H1 (cell line): ENCODE results near the gene XPO6. TPM values are rescaled to one million over a fixed set of nuclear protein-coding genes. Genes with fewer than 3 reads are reported as not detected.

Experiments used
- CTCF ChIA-PET: fragments of 300-600 bp; sonication (Branson Sonifier 250); formaldehyde crosslinking; loops from one replicate; lab custom pipeline; 2021; ENCODE audit not compliant: partially characterized antibody; lab: Charles Lee
- POLR2A ChIA-PET: fragments of 300-600 bp; sonication (Branson Sonifier 250); formaldehyde crosslinking; loops from one replicate; lab custom pipeline; 2021; ENCODE audit warnings: inconsistent platforms; ENCODE audit not compliant: partially characterized antibody; lab: Charles Lee
- DNase-seq, 2 experiments: peaks; one replicate each; pipeline versions ENCODE4 v3.0.0 to v3.0.0-alpha.2; 2010 to 2022; ENCODE audit warnings: low spot score in 2 of 2, low read depth in 1 of 2, mixed read lengths in 1 of 2
- FAIRE-seq: peaks from 2 replicates; lab custom pipeline; 2011; peaks lifted over from hg19 to GRCh38; lab: Jason Lieb, UNC
- H2AFZ ChIP-seq: 2 replicates; pipeline ENCODE4 v1.8.1; 2012; ENCODE audit warnings: low read length, inconsistent platforms
- H2AK5ac ChIP-seq: 2 replicates; pipeline ENCODE4 v1.6.1; 2013; ENCODE audit warnings: low read depth, low read length
- H2BK120ac ChIP-seq: replicated peaks from 2 replicates; pipeline ENCODE3; 2013; ENCODE audit warnings: low read depth, low read length, inconsistent platforms
- H2BK12ac ChIP-seq: 2 replicates; pipeline ENCODE4 v1.6.1; 2013; ENCODE audit warnings: low read depth, low read length
- H2BK15ac ChIP-seq: 2 replicates; pipeline ENCODE4 v1.6.1; 2013; ENCODE audit warnings: low read length
- H2BK20ac ChIP-seq: 2 replicates; pipeline ENCODE4 v1.6.1; 2013; ENCODE audit warnings: low read length
- H2BK5ac ChIP-seq: 2 replicates; pipeline ENCODE4 v1.6.1; 2013; ENCODE audit warnings: low read depth, low read length
- H3K14ac ChIP-seq: 2 replicates; pipeline ENCODE4 v1.6.1; 2013; ENCODE audit warnings: inconsistent platforms; ENCODE audit not compliant: insufficient read length
- H3K18ac ChIP-seq: 2 replicates; pipeline ENCODE4 v1.6.1; 2013; ENCODE audit warnings: low read length; ENCODE audit errors: extremely low read depth
- H3K23ac ChIP-seq: 2 replicates; pipeline ENCODE4 v1.6.1; 2013; ENCODE audit warnings: inconsistent platforms; ENCODE audit not compliant: insufficient read length
- H3K23me2 ChIP-seq: 2 replicates; pipeline ENCODE4 v1.6.1; 2013; ENCODE audit warnings: low read depth, low read length
- H3K27ac ChIP-seq: 2 replicates; pipeline ENCODE4 v1.6.1; 2011; ENCODE audit warnings: low read depth, low read length, inconsistent platforms
- H3K27me3 ChIP-seq, 4 experiments: replicated peaks in 1 of 4; 1 replicate in 1 of 4; 2 replicates in 3 of 4; pipeline versions ENCODE4 v1.6.1 to v1.8.1; 2011 to 2013; ENCODE audit warnings: low read length in 3 of 4, mild to moderate bottlenecking in 3 of 4, inconsistent platforms in 2 of 4, mixed read lengths in 2 of 4, moderate library complexity in 1 of 4; ENCODE audit not compliant: control insufficient read depth in 3 of 4, insufficient read depth in 3 of 4; ENCODE audit errors: extremely low read depth in 1 of 4
- H3K36me3 ChIP-seq, 4 experiments: 2 replicates each; pipeline versions ENCODE4 v1.6.1 to v1.8.1; 2011 to 2013; ENCODE audit warnings: mild to moderate bottlenecking in 4 of 4, low read length in 3 of 4, moderate library complexity in 2 of 4, control low read depth in 1 of 4, inconsistent platforms in 1 of 4; ENCODE audit not compliant: insufficient read depth in 4 of 4, control insufficient read depth in 2 of 4
- H3K4ac ChIP-seq: replicated peaks from 2 replicates; pipeline ENCODE3; 2013; ENCODE audit warnings: low read length, low read depth, mixed read lengths, inconsistent platforms; ENCODE audit not compliant: insufficient read length
- H3K4me1 ChIP-seq, 4 experiments: replicated peaks in 1 of 4; 1 replicate in 1 of 4; 2 replicates in 3 of 4; pipeline versions ENCODE4 v1.6.1 to v1.8.1; 2011 to 2013; ENCODE audit warnings: low read length in 3 of 4, inconsistent platforms in 2 of 4, mixed read lengths in 1 of 4; ENCODE audit not compliant: insufficient read depth in 4 of 4, control insufficient read depth in 3 of 4
- H3K4me2 ChIP-seq, 2 experiments: 2 replicates each; pipeline versions ENCODE4 v1.6.1 to v1.8.1; 2011 to 2013; ENCODE audit warnings: low read depth in 2 of 2, low read length in 2 of 2, control low read depth in 1 of 2, inconsistent platforms in 1 of 2, mild to moderate bottlenecking in 1 of 2; ENCODE audit not compliant: insufficient read depth in 1 of 2
- H3K4me3 ChIP-seq, 4 experiments: fragments of 200-600, 300-600 bp in 1 of 4; sonication (generic), shearing (Covaris generic), sonication (Bioruptor Twin) in 1 of 4; 2 replicates each; pipeline versions ENCODE4 v1.5.1 to v1.8.1; 2011 to 2016; ENCODE audit warnings: low read length in 4 of 4, low read depth in 3 of 4, control low read depth in 2 of 4, inconsistent platforms in 2 of 4, mild to moderate bottlenecking in 2 of 4, mixed read lengths in 1 of 4, moderate library complexity in 1 of 4; ENCODE audit not compliant: insufficient read depth in 2 of 4; ENCODE audit errors: extremely low read depth in 1 of 4
- H3K56ac ChIP-seq: replicated peaks from 2 replicates; pipeline ENCODE3; 2013; ENCODE audit warnings: low read depth, mild to moderate bottlenecking, mixed read lengths, low read length, inconsistent platforms; ENCODE audit not compliant: insufficient read length
- H3K79me1 ChIP-seq: 2 replicates; pipeline ENCODE4 v1.6.1; 2013; ENCODE audit warnings: low read depth, low read length, control low read depth
- H3K79me2 ChIP-seq, 2 experiments: 2 replicates each; pipeline versions ENCODE4 v1.6.1 to v1.8.1; 2012 to 2013; ENCODE audit warnings: low read length in 2 of 2, mild to moderate bottlenecking in 2 of 2, inconsistent platforms in 1 of 2; ENCODE audit not compliant: insufficient read depth in 2 of 2, control insufficient read depth in 1 of 2
- H3K9ac ChIP-seq, 4 experiments: replicated peaks in 1 of 4; 1 replicate in 1 of 4; 2 replicates in 3 of 4; pipeline versions ENCODE4 v1.6.1 to v1.8.1; 2011 to 2013; ENCODE audit warnings: low read depth in 3 of 4, low read length in 3 of 4, control low read depth in 2 of 4, mild to moderate bottlenecking in 2 of 4, moderate library complexity in 2 of 4, inconsistent platforms in 1 of 4; ENCODE audit errors: extremely low read depth in 1 of 4
- H3K9me3 ChIP-seq, 2 experiments: 2 replicates each; pipeline versions ENCODE4 v1.6.1 to v1.8.1; 2012 to 2013; ENCODE audit warnings: mild to moderate bottlenecking in 2 of 2, moderate library complexity in 2 of 2, control low read depth in 1 of 2, inconsistent platforms in 1 of 2, low read depth in 1 of 2, low read length in 1 of 2, mixed read lengths in 1 of 2; ENCODE audit not compliant: insufficient read depth in 2 of 2
- H4K20me1 ChIP-seq, 2 experiments: replicated peaks in 1 of 2; 2 replicates each; pipeline versions ENCODE3 to v1.8.1; 2011 to 2013; ENCODE audit warnings: inconsistent platforms in 2 of 2, low read length in 2 of 2, mild to moderate bottlenecking in 1 of 2; ENCODE audit not compliant: insufficient read depth in 2 of 2, control insufficient read depth in 1 of 2
- H4K5ac ChIP-seq: 2 replicates; pipeline ENCODE4 v1.6.1; 2013; ENCODE audit warnings: low read length, low read depth, mixed read lengths, inconsistent platforms; ENCODE audit not compliant: insufficient read length
- H4K8ac ChIP-seq: 2 replicates; pipeline ENCODE4 v1.8.0; 2013; ENCODE audit warnings: mild to moderate bottlenecking, moderate library complexity, low read length, inconsistent platforms; ENCODE audit not compliant: insufficient read depth; ENCODE audit errors: extremely low read depth
- H4K91ac ChIP-seq: replicated peaks from 2 replicates; pipeline ENCODE3; 2013; ENCODE audit warnings: low read length, mixed read lengths, inconsistent platforms; ENCODE audit not compliant: insufficient read length
- ATF2 ChIP-seq: IDR thresholded peaks from 2 replicates; pipeline ENCODE4 v1.6.1; 2012; ENCODE audit warnings: low read length, inconsistent platforms
- ATF3 ChIP-seq: IDR thresholded peaks from 2 replicates; pipeline ENCODE4 v1.6.1; 2011; ENCODE audit warnings: low read depth, mild to moderate bottlenecking, low read length; ENCODE audit not compliant: insufficient read depth
- BRCA1 ChIP-seq: IDR thresholded peaks from 2 replicates; pipeline ENCODE4 v1.6.1; 2012; ENCODE audit warnings: low read depth, low read length, improper control_type of control experiment
- CEBPB ChIP-seq: IDR thresholded peaks from 2 replicates; pipeline ENCODE4 v1.6.1; 2012; ENCODE audit warnings: low read depth, low read length
- EZH2 ChIP-seq: fragments of 200-600 bp; sonication (generic); IDR thresholded peaks from 2 replicates; pipeline ENCODE4 v1.7.1; 2012; ENCODE audit warnings: low read depth, mild to moderate bottlenecking, moderate library complexity, low read length, inconsistent platforms; ENCODE audit not compliant: severe bottlenecking
- FOSL1 ChIP-seq: IDR thresholded peaks from 2 replicates; pipeline ENCODE4 v1.6.1; 2011; ENCODE audit warnings: mild to moderate bottlenecking, low read depth, low read length, moderate library complexity; ENCODE audit not compliant: insufficient read depth
- GTF2F1 ChIP-seq: IDR thresholded peaks from 2 replicates; pipeline ENCODE4 v1.6.1; 2012; ENCODE audit warnings: low read depth, low read length, improper control_type of control experiment, borderline replicate concordance
- POU5F1 ChIP-seq: IDR thresholded peaks from 2 replicates; pipeline ENCODE4 v1.6.1; 2011; ENCODE audit warnings: low read depth, mild to moderate bottlenecking, low read length, moderate library complexity
- RFX5 ChIP-seq: IDR thresholded peaks from 2 replicates; pipeline ENCODE4 v1.6.1; 2011; ENCODE audit warnings: low read depth, low read length, improper control_type of control experiment, borderline replicate concordance
- SIRT6 ChIP-seq: IDR thresholded peaks from one replicate; pipeline ENCODE4 v1.7.1; 2012; ENCODE audit warnings: low read length, inconsistent platforms
- USF2 ChIP-seq: IDR thresholded peaks from 2 replicates; pipeline ENCODE4 v1.6.1; 2011; ENCODE audit warnings: low read length, improper control_type of control experiment
- WGBS, 2 experiments: shearing (Covaris generic) in 1 of 2; methylation state at CpG; one replicate each; pipeline versions ENCODE4 v1.1.6 to v1.1.7; 2013 to 2015; ENCODE audit warnings: low lambda C conversion rate in 2 of 2, mixed read lengths in 2 of 2, inconsistent platforms in 1 of 2, low coverage in 1 of 2, missing lambda C conversion rate in 1 of 2; ENCODE audit not compliant: insufficient replicate concordance in 2 of 2, insufficient coverage in 1 of 2, insufficient read length in 1 of 2; ENCODE audit errors: extremely low coverage in 1 of 2, missing lambda C conversion rate in 1 of 2; 5-methylcytosine and 5-hydroxymethylcytosine counted together
- polyA plus RNA-seq, 7 experiments: library from polyadenylated mRNA; depleted of rRNA in 3 of 7; stranded (reverse) in 5 of 7; unstranded in 2 of 7; fragments of >200 nt in 5 of 7; fragments of 200-250 nt in 2 of 7; gene quantifications; 1 replicate in 5 of 7; 2 replicates in 1 of 7; 4 replicates in 1 of 7; pipeline versions ENCODE4 v1.2.1 to v1.2.3, GENCODE V29; 2011 to 2013; ENCODE audit warnings: missing spikeins in 2 of 7, mixed read lengths in 2 of 7
- total RNA-seq: library from RNA; stranded (reverse); fragmentation: NEBNext Ultra II Directional; extraction: Animal tissue kit (Norgen Biotek cat#: 25700); gene quantifications from 2 replicates; pipeline ENCODE4 v1.2.1, GENCODE V29; 2021

XPO6 gene
- total and polyA plus RNA-seq, 2 of the 8 experiments (the other 6 are each of a cell fraction or from before 2014, with no cell fraction given), result 152 to 254 TPM

- H2BK12ac ChIP-seq, result no peak overlapping the region
- no peak overlapping the region for H4K8ac ChIP-seq
- no peak overlapping the region for H2BK120ac ChIP-seq
- no peak overlapping the region for H2BK20ac ChIP-seq
- no peaks in the 10 kb centered on the region for H3K79me2 ChIP-seq
- no peak overlapping the region for H3K27ac ChIP-seq
- peaks cover 0 to 21% (median 5%) of the 10 kb centered on the region in 4 experiments; a peak in 4 of 8 replicates for H3K36me3 ChIP-seq
- H3K4ac ChIP-seq, result no peak overlapping the region
- no peak overlapping the region for H4K91ac ChIP-seq
- H2BK5ac ChIP-seq, result no peak overlapping the region
- H3K14ac ChIP-seq, result no peak overlapping the region
- no peak overlapping the region for H3K9ac ChIP-seq
- H3K4me1 ChIP-seq, result peaks cover 0 to 3% (median 0%) of the 10 kb centered on the region in 4 experiments; a peak in 1 of 7 replicates
- no peaks in the 10 kb centered on the region for H3K27me3 ChIP-seq
- DNase-seq (no peak), FAIRE-seq (no peak)
- peaks cover 5% of the 10 kb centered on the region for H3K79me1 ChIP-seq
- no peak overlapping the region for H3K18ac ChIP-seq
- no peak overlapping the region for H3K23ac ChIP-seq
- H3K4me3 ChIP-seq, result no peak overlapping the region
- H3K56ac ChIP-seq, result no peak overlapping the region
- no peak overlapping the region for H2BK15ac ChIP-seq
- no peaks in the 10 kb centered on the region for H3K23me2 ChIP-seq
- ChIA-PET CTCF (interaction anchor here (0.6 to 2.0 kb wide), 3 partner anchors 70 to 94 kb away, joined by 3 to 9 read pairs (median 5); no protein-coding TSS in a partner anchor), POLR2A (no interaction called here)
- H2AFZ ChIP-seq, result no peak overlapping the region
- H2AK5ac ChIP-seq, result no peak overlapping the region
- no peaks in the 10 kb centered on the region for H3K9me3 ChIP-seq
- WGBS, 2 experiments, result 84% methylated on average over 1 of the region's 1 CpG; no CpG with 5 or more reads in 1 of the 2 experiments
- no peak overlapping the region for H4K5ac ChIP-seq
- TF ChIP-seq CEBPB, result no peak
- TF ChIP-seq ATF3, result no peak
- no peak for TF ChIP-seq POU5F1
- no peak for TF ChIP-seq BRCA1
- TF ChIP-seq ATF2, result no peak
- TF ChIP-seq GTF2F1, result no peak
- no peak for TF ChIP-seq EZH2
- no peak for TF ChIP-seq FOSL1
- TF ChIP-seq USF2, result no peak
- TF ChIP-seq SIRT6, result no peak
- no peak for TF ChIP-seq RFX5
- TF ChIP-seq, all 59 proteins: peak for 0
- peaks cover 0 to 4% of the 10 kb centered on the region in 2 experiments for H4K20me1 ChIP-seq
- H3K4me2 ChIP-seq, result no peak overlapping the region
Observed at GRCh38 chr16:28139530-28139929, 72.2 kb downstream of the XPO6 start.
